ENCODE measurements around the gene LINGO3.

The LINGO3 gene

GRCh38 chr19:2321565-2322283 lies 13.8 kb upstream of the LINGO3 start:
- H3K36me3 ChIP-seq (ENCODE audit: insufficient read depth, low read length) = no peaks in the 10 kb centered on the region
- no peaks in the 10 kb centered on the region for H3K4me1 ChIP-seq (ENCODE audit: insufficient read depth, low read length)
- no peak overlapping the region for H3K4me3 ChIP-seq (ENCODE audit: low read depth in 1 of 2, low read length in 2 of 2)
- H3K9me3 ChIP-seq (ENCODE audit: low read length) = no peaks in the 10 kb centered on the region
- no peaks in the 10 kb centered on the region for H3K27me3 ChIP-seq (ENCODE audit: control insufficient read depth in 1 of 2, insufficient read depth in 2 of 2, low read length in 2 of 2)
- H3K27ac ChIP-seq (ENCODE audit: low read depth, low read length) = no peak overlapping the region
- H3K9ac ChIP-seq (ENCODE audit: low read length) = no peak overlapping the region

GRCh38 chr19:2320939-2321338 lies 13.0 kb upstream of the LINGO3 start:
- Histone ChIP-seq H3K9me3 (ENCODE audit: low read length) (no peaks in the 10 kb centered on the region), H3K36me3 (ENCODE audit: insufficient read depth, low read length) (no peaks in the 10 kb centered on the region), H3K27me3 (ENCODE audit: control insufficient read depth in 1 of 2, insufficient read depth in 2 of 2, low read length in 2 of 2) (no peaks in the 10 kb centered on the region), H3K4me3 (ENCODE audit: low read depth in 1 of 2, low read length in 2 of 2) (no peak overlapping the region), H3K4me1 (ENCODE audit: insufficient read depth, low read length) (no peaks in the 10 kb centered on the region), H3K27ac (ENCODE audit: low read depth, low read length) (no peak overlapping the region), H3K9ac (ENCODE audit: low read length) (no peak overlapping the region)

GRCh38 chr19:2320049-2320448 lies 12.1 kb upstream of the LINGO3 start:
- Histone ChIP-seq H3K4me1 (ENCODE audit: insufficient read depth, low read length) (no peaks in the 10 kb centered on the region), H3K36me3 (ENCODE audit: insufficient read depth, low read length) (no peaks in the 10 kb centered on the region)

GRCh38 chr19:2319551-2319950 lies 11.6 kb upstream of the LINGO3 start:
- Histone ChIP-seq H3K9ac (ENCODE audit: low read length) (no peak overlapping the region), H3K36me3 (ENCODE audit: insufficient read depth, low read length) (no peaks in the 10 kb centered on the region), H3K4me1 (ENCODE audit: insufficient read depth, low read length) (no peaks in the 10 kb centered on the region), H3K27ac (ENCODE audit: low read depth, low read length) (no peak overlapping the region), H3K27me3 (ENCODE audit: control insufficient read depth in 1 of 2, insufficient read depth in 2 of 2, low read length in 2 of 2) (no peaks in the 10 kb centered on the region), H3K4me3 (ENCODE audit: low read depth in 1 of 2, low read length in 2 of 2) (no peak overlapping the region), H3K9me3 (ENCODE audit: low read length) (no peaks in the 10 kb centered on the region)

More at GRCh38 chr19:2320049-2320448, 12.1 kb upstream of the LINGO3 start:
- no peak overlapping the region for H3K9ac ChIP-seq (ENCODE audit: low read length)
- H3K9me3 ChIP-seq (ENCODE audit: low read length) = no peaks in the 10 kb centered on the region
- H3K27ac ChIP-seq (ENCODE audit: low read depth, low read length) = no peak overlapping the region
- no peaks in the 10 kb centered on the region for H3K27me3 ChIP-seq (ENCODE audit: control insufficient read depth in 1 of 2, insufficient read depth in 2 of 2, low read length in 2 of 2)
- H3K4me3 ChIP-seq (ENCODE audit: low read depth in 1 of 2, low read length in 2 of 2) = no peak overlapping the region

- Histone ChIP-seq H3K9ac (ENCODE audit: low read length) (no peak overlapping the region), H3K27ac (ENCODE audit: low read depth, low read length) (no peak overlapping the region), H3K9me3 (ENCODE audit: low read length) (no peaks in the 10 kb centered on the region), H3K4me3 (ENCODE audit: low read depth in 1 of 2, low read length in 2 of 2) (no peak overlapping the region), H3K27me3 (ENCODE audit: control insufficient read depth in 1 of 2, insufficient read depth in 2 of 2, low read length in 2 of 2) (no peaks in the 10 kb centered on the region), H3K4me1 (ENCODE audit: insufficient read depth, low read length) (no peaks in the 10 kb centered on the region), H3K36me3 (ENCODE audit: insufficient read depth, low read length) (no peaks in the 10 kb centered on the region)
Observed at GRCh38 chr19:2318923-2319322, 11.0 kb upstream of the LINGO3 start.

- no peak overlapping the region for H3K9ac ChIP-seq (ENCODE audit: low read length)
- no peaks in the 10 kb centered on the region for H3K36me3 ChIP-seq (ENCODE audit: insufficient read depth, low read length)
- H3K4me1 ChIP-seq (ENCODE audit: insufficient read depth, low read length) = no peaks in the 10 kb centered on the region
- no peaks in the 10 kb centered on the region for H3K9me3 ChIP-seq (ENCODE audit: low read length)
- H3K27me3 ChIP-seq (ENCODE audit: control insufficient read depth in 1 of 2, insufficient read depth in 2 of 2, low read length in 2 of 2) = peaks cover 6% of the 10 kb centered on the region in 2 donors
- no peak overlapping the region for H3K27ac ChIP-seq (ENCODE audit: low read depth, low read length)
- no peak overlapping the region for H3K4me3 ChIP-seq (ENCODE audit: low read depth in 1 of 2, low read length in 2 of 2)
Observed at GRCh38 chr19:2317756-2318155, 9.8 kb upstream of the LINGO3 start.

GRCh38 chr19:2317300-2317699 lies 9.3 kb upstream of the LINGO3 start:
- H3K9me3 ChIP-seq (ENCODE audit: low read length) = no peaks in the 10 kb centered on the region
- H3K27ac ChIP-seq (ENCODE audit: low read depth, low read length) = no peak overlapping the region
- no peak overlapping the region for H3K4me3 ChIP-seq (ENCODE audit: low read depth in 1 of 2, low read length in 2 of 2)
- peaks cover 11% of the 10 kb centered on the region in 2 donors for H3K27me3 ChIP-seq (ENCODE audit: control insufficient read depth in 1 of 2, insufficient read depth in 2 of 2, low read length in 2 of 2)
- H3K9ac ChIP-seq (ENCODE audit: low read length) = no peak overlapping the region
- no peaks in the 10 kb centered on the region for H3K4me1 ChIP-seq (ENCODE audit: insufficient read depth, low read length)
- no peaks in the 10 kb centered on the region for H3K36me3 ChIP-seq (ENCODE audit: insufficient read depth, low read length)

GRCh38 chr19:2315818-2316353 lies 7.9 kb upstream of the LINGO3 start:
- H3K9ac ChIP-seq (ENCODE audit: low read length) = no peak overlapping the region
- no peak overlapping the region for H3K4me3 ChIP-seq (ENCODE audit: low read depth in 1 of 2, low read length in 2 of 2)

GRCh38 chr19:2315121-2315817 lies 7.3 kb upstream of the LINGO3 start:
- no peak overlapping the region for H3K9ac ChIP-seq (ENCODE audit: low read length)
- no peaks in the 10 kb centered on the region for H3K4me1 ChIP-seq (ENCODE audit: insufficient read depth, low read length)
- H3K27ac ChIP-seq (ENCODE audit: low read depth, low read length) = no peak overlapping the region

More at GRCh38 chr19:2315818-2316353, 7.9 kb upstream of the LINGO3 start:
- H3K9me3 ChIP-seq (ENCODE audit: low read length) = no peaks in the 10 kb centered on the region
- H3K36me3 ChIP-seq (ENCODE audit: insufficient read depth, low read length) = no peaks in the 10 kb centered on the region
- H3K27ac ChIP-seq (ENCODE audit: low read depth, low read length) = no peak overlapping the region
- H3K27me3 ChIP-seq (ENCODE audit: control insufficient read depth in 1 of 2, insufficient read depth in 2 of 2, low read length in 2 of 2) = peaks cover 13 to 14% of the 10 kb centered on the region in 2 donors
- no peaks in the 10 kb centered on the region for H3K4me1 ChIP-seq (ENCODE audit: insufficient read depth, low read length)

GRCh38 chr19:2312820-2313501 lies 5.0 kb upstream of the LINGO3 start:
- no peaks in the 10 kb centered on the region for H3K4me1 ChIP-seq (ENCODE audit: insufficient read depth, low read length)
- H3K27ac ChIP-seq (ENCODE audit: low read depth, low read length) = no peak overlapping the region
- H3K9me3 ChIP-seq (ENCODE audit: low read length) = no peaks in the 10 kb centered on the region
- no peak overlapping the region for H3K4me3 ChIP-seq (ENCODE audit: low read depth in 1 of 2, low read length in 2 of 2)
- H3K9ac ChIP-seq (ENCODE audit: low read length) = no peak overlapping the region
- peaks cover 18 to 38% of the 10 kb centered on the region in 2 donors for H3K27me3 ChIP-seq (ENCODE audit: control insufficient read depth in 1 of 2, insufficient read depth in 2 of 2, low read length in 2 of 2)
- H3K36me3 ChIP-seq (ENCODE audit: insufficient read depth, low read length) = no peaks in the 10 kb centered on the region

More at GRCh38 chr19:2315121-2315817, 7.3 kb upstream of the LINGO3 start:
- Histone ChIP-seq H3K4me3 (ENCODE audit: low read depth in 1 of 2, low read length in 2 of 2) (no peak overlapping the region), H3K27me3 (ENCODE audit: control insufficient read depth in 1 of 2, insufficient read depth in 2 of 2, low read length in 2 of 2) (peaks cover 14 to 16% of the 10 kb centered on the region in 2 donors), H3K36me3 (ENCODE audit: insufficient read depth, low read length) (no peaks in the 10 kb centered on the region), H3K9me3 (ENCODE audit: low read length) (no peaks in the 10 kb centered on the region)

- H3K9ac ChIP-seq (ENCODE audit: low read length) = no peak overlapping the region
- no peak overlapping the region for H3K27ac ChIP-seq (ENCODE audit: low read depth, low read length)
- H3K4me3 ChIP-seq (ENCODE audit: low read depth in 1 of 2, low read length in 2 of 2) = no peak overlapping the region
- H3K4me1 ChIP-seq (ENCODE audit: insufficient read depth, low read length) = no peaks in the 10 kb centered on the region
- H3K36me3 ChIP-seq (ENCODE audit: insufficient read depth, low read length) = no peaks in the 10 kb centered on the region
- no peaks in the 10 kb centered on the region for H3K9me3 ChIP-seq (ENCODE audit: low read length)
- H3K27me3 ChIP-seq (ENCODE audit: control insufficient read depth in 1 of 2, insufficient read depth in 2 of 2, low read length in 2 of 2) = peaks cover 18 to 56% of the 10 kb centered on the region in 2 donors
Observed at GRCh38 chr19:2311093-2311492, 3.1 kb upstream of the LINGO3 start.
